T-helper 2 cell (primary cell): ENCODE results near the gene DYNC1LI2.
"Not testable (repeated sequence)": the region's sequence is repeated elsewhere in the genome, so short reads cannot be mapped to it uniquely, and the experiment has no call there.

ENCODE experiments used
- DNase-seq, 5 experiments: peaks; one replicate each; pipeline versions ENCODE4 v3.0.0 to v3.0.0-alpha.2; 2012 to 2022

DYNC1LI2 gene

GRCh38 chr16:66696669-66697630 is 54.5 kb downstream of the DYNC1LI2 start, which contains the start of gene CMTM4:
TSS of gene CMTM4 (minus strand) at chr16:66696743. CDS start at chr16:66696525, 218 bp downstream.
- peak; percentile 54 to 75 (median 71) for DNase-seq

GRCh38 chr16:66695935-66696668 is 55.3 kb downstream of the DYNC1LI2 start:
- DNase-seq = peak in 2 of 5 experiments; percentile 4 to 6

- DNase-seq = no peak
These were observed 55.9 kb downstream of the DYNC1LI2 start for GRCh38 chr16:66695471-66695934.

GRCh38 chr16:66693149-66693548 is 58.3 kb downstream of the DYNC1LI2 start:
- DNase-seq = no peak

- DNase-seq = no peak
These were observed 59.1 kb downstream of the DYNC1LI2 start for GRCh38 chr16:66692341-66692740.

GRCh38 chr16:66691234-66691633 is 60.2 kb downstream of the DYNC1LI2 start:
- peak in 1 of 5 experiments; percentile 24 for DNase-seq

- no peak for DNase-seq
These were observed 61.1 kb downstream of the DYNC1LI2 start for GRCh38 chr16:66690106-66690847.

GRCh38 chr16:66689282-66689681 is 62.1 kb downstream of the DYNC1LI2 start:
- no peak for DNase-seq

GRCh38 chr16:66687906-66688625 is 63.3 kb downstream of the DYNC1LI2 start:
- DNase-seq = no peak

GRCh38 chr16:66685501-66686115 is 65.8 kb downstream of the DYNC1LI2 start:
- not testable (repeated sequence) for DNase-seq

GRCh38 chr16:66682271-66682670 is 69.1 kb downstream of the DYNC1LI2 start:
- DNase-seq = no peak

GRCh38 chr16:66681676-66682075 is 69.7 kb downstream of the DYNC1LI2 start:
- DNase-seq = no peak

- DNase-seq = no peak
These were observed 73.1 kb downstream of the DYNC1LI2 start for GRCh38 chr16:66678337-66678736.

- no peak for DNase-seq
These were observed 73.6 kb downstream of the DYNC1LI2 start for GRCh38 chr16:66677836-66678235.

- no peak for DNase-seq
These were observed 74.2 kb downstream of the DYNC1LI2 start for GRCh38 chr16:66677179-66677578.

GRCh38 chr16:66676599-66676998 is 74.8 kb downstream of the DYNC1LI2 start:
- no peak for DNase-seq

- no peak for DNase-seq
These were observed 77.7 kb downstream of the DYNC1LI2 start for GRCh38 chr16:66673691-66674090.
